Measurements from ENCODE around the gene GULP1. TPM values are rescaled to one million over a fixed set of nuclear protein-coding genes. Genes with fewer than 3 reads are reported as not detected.

Gene GULP1
- total and polyA plus RNA-seq, 12 donors, result 2.0 to 6.0 (median 4.7) TPM

GRCh38 chr2:188316342-188316741 lies 24.7 kb downstream of the GULP1 start:
- Histone ChIP-seq H3K27ac (no peak overlapping the region), H3K4me1 (peaks cover 0 to 5% (median 0%) of the 10 kb centered on the region in 9 donors), H3K4me3 (no peak overlapping the region), H3K9me3 (peaks cover 0 to 20% (median 0%) of the 10 kb centered on the region in 11 donors), H3K27me3 (no peaks in the 10 kb centered on the region), H3K36me3 (no peaks in the 10 kb centered on the region)
- DNase-seq (no peak), ATAC-seq (no peak)
- TF ChIP-seq, protein P1, sequence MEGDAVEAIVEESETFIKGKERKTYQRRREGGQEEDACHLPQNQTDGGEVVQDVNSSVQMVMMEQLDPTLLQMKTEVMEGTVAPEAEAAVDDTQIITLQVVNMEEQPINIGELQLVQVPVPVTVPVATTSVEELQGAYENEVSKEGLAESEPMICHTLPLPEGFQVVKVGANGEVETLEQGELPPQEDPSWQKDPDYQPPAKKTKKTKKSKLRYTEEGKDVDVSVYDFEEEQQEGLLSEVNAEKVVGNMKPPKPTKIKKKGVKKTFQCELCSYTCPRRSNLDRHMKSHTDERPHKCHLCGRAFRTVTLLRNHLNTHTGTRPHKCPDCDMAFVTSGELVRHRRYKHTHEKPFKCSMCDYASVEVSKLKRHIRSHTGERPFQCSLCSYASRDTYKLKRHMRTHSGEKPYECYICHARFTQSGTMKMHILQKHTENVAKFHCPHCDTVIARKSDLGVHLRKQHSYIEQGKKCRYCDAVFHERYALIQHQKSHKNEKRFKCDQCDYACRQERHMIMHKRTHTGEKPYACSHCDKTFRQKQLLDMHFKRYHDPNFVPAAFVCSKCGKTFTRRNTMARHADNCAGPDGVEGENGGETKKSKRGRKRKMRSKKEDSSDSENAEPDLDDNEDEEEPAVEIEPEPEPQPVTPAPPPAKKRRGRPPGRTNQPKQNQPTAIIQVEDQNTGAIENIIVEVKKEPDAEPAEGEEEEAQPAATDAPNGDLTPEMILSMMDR (IDR thresholded peaks at IDR 0.05), result no peak
- intact Hi-C loops (cut with DNase I), result no loop called here
- 95 to 96% methylated on average over 1 of the region's 1 CpG for WGBS, 2 donors

GRCh38 chr2:188316791-188317423 lies 25.2 kb downstream of the GULP1 start:
- ATAC-seq (no peak), DNase-seq (no peak)
- Histone ChIP-seq H3K36me3 (no peaks in the 10 kb centered on the region), H3K27me3 (no peaks in the 10 kb centered on the region), H3K4me3 (no peak overlapping the region), H3K27ac (no peak overlapping the region), H3K4me1 (peaks cover 0 to 5% (median 0%) of the 10 kb centered on the region in 9 donors), H3K9me3 (peaks cover 0 to 20% (median 0%) of the 10 kb centered on the region in 11 donors)
- intact Hi-C loops (cut with DNase I), result no loop called here
- TF ChIP-seq, protein P1 (IDR thresholded peaks at IDR 0.05), result no peak
- WGBS, 2 donors, result 92 to 94% methylated on average over 4 of the region's 4 CpGs

DNA sequence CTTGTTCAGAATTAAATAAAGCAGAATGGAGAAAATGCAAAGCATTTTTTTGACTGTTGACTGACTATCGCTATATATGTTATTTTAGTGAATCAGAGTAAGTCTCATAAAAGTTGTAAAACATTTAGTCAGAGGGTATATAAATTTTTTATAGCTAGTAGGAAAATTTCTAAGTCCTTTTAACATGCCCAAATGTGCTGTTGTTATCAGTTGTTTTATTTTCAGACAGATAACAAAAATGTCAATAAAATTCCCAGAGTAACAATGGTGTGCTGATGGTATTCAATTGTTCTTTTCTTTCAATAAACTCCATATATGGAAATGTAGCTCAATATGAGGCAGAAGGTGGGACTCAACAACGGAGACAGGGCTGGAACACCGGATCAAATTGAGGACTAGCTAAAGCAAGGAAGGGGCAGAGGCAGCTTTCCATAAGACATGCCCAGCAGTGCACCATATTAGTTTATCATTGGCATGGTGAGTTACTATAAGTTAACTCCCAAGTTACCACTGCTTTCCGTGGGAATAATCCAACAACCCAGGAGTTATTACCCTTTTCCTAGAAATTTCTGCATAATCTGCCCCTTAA lies 26.6 kb downstream of the GULP1 start:
- TF ChIP-seq, protein P1 (IDR thresholded peaks at IDR 0.05), result no peak
- WGBS, 2 donors, result 93 to 94% methylated on average over 4 of the region's 4 CpGs
- Histone ChIP-seq H3K27ac (no peak overlapping the region), H3K36me3 (no peaks in the 10 kb centered on the region), H3K4me3 (no peak overlapping the region), H3K4me1 (peaks cover 0 to 6% (median 0%) of the 10 kb centered on the region in 9 donors), H3K9me3 (peaks cover 0 to 18% (median 0%) of the 10 kb centered on the region in 11 donors), H3K27me3 (no peaks in the 10 kb centered on the region)
- DNase-seq (no peak), ATAC-seq (no peak)
- intact Hi-C loops (cut with DNase I), result no loop called here

GRCh38 chr2:188319838-188320237 lies 28.2 kb downstream of the GULP1 start:
- WGBS, 2 donors, result 86 to 88% methylated on average over 1 of the region's 1 CpG
- Histone ChIP-seq H3K4me1 (peaks cover 0 to 11% (median 0%) of the 10 kb centered on the region in 9 donors), H3K36me3 (no peaks in the 10 kb centered on the region), H3K4me3 (no peak overlapping the region), H3K9me3 (peaks cover 0 to 15% (median 0%) of the 10 kb centered on the region in 11 donors), H3K27me3 (no peaks in the 10 kb centered on the region), H3K27ac (no peak overlapping the region)
- intact Hi-C loops (cut with DNase I), result no loop called here
- DNase-seq (no peak), ATAC-seq (no peak)
- TF ChIP-seq, protein P1 (IDR thresholded peaks at IDR 0.05), result no peak

Measured in heart right ventricle (tissue), 16 donors.